NCI-H1417 (cell line): ENCODE measurements around the gene NAV3.
"Not testable (repeated sequence)": the region's sequence is repeated elsewhere in the genome, so short reads cannot be mapped to it uniquely, and the experiment has no call there.

Experiments
- DNase-seq, 3 experiments: peaks; one replicate each; lab custom pipeline; 2025; lab: John Stamatoyannopoulos, UW

NAV3 gene

GRCh38 chr12:78040111-78040510 is 209.4 kb downstream of the NAV3 start:
- no peak for DNase-seq

DNA sequence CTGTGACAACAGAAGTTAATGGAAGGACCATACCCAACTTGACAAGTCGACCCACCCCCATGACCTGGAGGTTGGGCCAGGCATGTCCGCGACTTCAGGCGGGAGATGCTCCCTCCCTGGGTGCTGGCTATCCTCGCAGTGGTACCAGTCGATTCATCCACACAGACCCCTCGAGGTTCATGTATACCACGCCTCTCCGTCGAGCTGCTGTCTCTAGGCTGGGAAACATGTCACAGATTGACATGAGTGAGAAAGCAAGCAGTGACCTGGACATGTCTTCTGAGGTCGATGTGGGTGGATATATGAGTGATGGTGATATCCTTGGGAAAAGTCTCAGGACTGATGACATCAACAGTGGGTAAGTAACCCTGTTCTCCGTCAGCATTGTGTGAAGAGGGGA is 220.1 kb downstream of the NAV3 start:
- no peak for DNase-seq

GRCh38 chr12:78055545-78055944 is 224.9 kb downstream of the NAV3 start:
- no peak for DNase-seq

- DNase-seq, result no peak
Observed at GRCh38 chr12:78057075-78057474, 226.4 kb downstream of the NAV3 start.

DNA sequence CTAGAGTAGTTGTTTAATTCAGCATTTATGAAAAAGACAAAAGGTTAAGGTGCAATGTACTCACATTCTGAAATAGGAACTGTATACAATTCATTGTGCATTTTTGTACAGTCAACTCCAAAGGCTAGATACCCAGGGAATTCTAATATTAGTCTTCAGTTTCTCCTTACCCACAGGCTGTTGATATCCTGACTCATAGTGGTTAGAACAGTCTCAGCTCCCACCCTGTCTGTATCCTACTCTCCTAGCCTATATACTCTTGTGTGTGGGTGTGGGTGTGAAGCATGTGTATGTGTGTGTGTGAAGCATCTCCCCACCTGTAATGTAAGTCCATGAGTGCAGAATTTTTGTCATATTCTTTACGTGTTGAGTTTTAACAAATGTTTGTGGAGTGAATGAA is 229.5 kb downstream of the NAV3 start:
- no peak for DNase-seq

- DNase-seq, result no peak
Observed at GRCh38 chr12:78062786-78063185, 232.1 kb downstream of the NAV3 start.

DNA sequence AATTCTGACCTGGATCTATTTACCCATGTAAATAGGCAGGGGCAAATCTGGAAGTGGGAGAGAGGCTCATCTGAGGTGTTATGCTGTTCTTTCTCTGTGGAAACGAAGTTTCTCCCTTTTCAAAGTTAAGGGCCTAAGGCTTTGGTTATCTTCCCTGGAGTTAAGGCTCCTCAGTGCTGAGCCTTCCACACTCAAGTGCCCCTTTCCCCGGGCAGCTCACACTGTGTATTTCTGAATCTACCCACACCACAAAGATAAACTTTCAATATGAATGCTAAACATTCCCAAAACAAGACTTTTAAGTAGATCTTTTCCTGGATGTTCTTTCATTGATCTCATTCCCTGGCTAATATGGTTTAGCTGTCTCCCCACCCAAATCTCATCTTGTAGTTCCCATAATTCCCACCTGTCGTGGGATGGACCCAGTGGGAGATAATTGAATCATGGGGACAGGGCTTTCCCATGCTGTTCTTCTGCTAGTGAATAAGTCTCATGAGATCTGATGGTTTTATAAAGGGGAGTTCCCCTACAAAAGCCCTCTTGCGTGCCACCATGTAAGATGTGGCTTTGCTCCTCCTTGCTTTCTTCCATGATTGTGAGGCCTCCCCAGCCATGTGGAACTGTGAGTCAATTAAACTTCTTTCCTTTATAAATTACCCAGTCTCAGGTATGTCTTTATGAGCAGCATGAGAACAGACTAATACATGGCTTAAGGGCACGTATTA is 251.1 kb downstream of the NAV3 start:
- DNase-seq, result no peak

- no peak for DNase-seq
Observed at GRCh38 chr12:78085542-78086182, 255.0 kb downstream of the NAV3 start.

GRCh38 chr12:78086553-78087362 is 256.1 kb downstream of the NAV3 start:
- no peak for DNase-seq

DNA sequence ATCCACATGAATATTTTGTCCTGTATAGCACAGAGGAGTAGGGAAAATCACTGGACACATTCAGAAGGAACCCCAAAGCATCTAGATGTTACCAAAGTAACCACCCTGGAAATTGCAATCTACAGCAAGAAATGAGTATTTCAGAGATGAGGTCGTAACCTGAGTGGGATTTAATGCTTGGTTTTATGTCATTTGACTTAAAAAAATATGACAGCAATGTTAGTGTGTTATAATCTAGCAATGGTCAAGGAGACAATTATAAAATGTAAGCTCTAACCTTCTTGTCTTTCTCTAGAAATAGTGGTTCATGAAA is 256.6 kb downstream of the NAV3 start:
- DNase-seq, result no peak

DNA sequence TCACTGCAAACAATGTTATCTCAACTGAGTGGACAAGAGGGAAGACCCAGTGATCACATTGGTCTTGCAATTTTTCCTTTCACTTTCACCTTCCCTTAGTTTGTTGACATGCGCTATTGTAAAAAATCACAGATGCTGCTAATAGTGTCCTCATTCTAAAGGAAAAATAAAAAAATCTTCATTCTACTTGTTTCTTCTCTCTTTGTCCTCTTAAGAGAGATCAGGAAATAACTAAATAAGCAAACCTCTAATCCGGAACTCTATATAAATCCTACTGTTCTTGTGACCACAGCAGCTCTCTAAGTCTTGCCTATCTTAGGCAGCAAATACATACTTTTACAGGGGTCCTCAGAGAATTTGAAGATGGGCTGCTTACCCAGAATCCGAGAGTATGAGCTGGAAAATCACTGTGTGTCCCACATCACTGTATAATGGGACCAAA is 257.7 kb downstream of the NAV3 start:
- DNase-seq, result peak in 2 of 3 experiments; percentile 9 to 27

DNA sequence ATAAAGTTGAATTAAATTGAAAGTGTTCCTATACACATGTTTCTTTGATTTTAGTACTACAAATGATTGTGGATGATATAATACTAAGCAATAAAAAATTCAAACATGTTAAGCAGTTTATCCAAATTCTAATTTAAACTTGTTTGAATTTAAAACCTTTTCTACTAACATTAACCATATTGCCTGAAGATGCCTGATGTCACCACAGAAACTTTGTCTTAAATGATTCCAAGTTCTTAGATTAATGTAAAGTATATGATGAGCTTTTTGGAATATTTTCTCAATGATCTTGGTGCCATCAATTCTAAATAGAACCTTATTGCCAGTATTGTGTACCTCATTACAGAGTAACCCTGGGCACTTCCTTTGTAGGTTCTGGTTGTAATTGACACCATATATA is 259.6 kb downstream of the NAV3 start:
- DNase-seq, result no peak

DNA sequence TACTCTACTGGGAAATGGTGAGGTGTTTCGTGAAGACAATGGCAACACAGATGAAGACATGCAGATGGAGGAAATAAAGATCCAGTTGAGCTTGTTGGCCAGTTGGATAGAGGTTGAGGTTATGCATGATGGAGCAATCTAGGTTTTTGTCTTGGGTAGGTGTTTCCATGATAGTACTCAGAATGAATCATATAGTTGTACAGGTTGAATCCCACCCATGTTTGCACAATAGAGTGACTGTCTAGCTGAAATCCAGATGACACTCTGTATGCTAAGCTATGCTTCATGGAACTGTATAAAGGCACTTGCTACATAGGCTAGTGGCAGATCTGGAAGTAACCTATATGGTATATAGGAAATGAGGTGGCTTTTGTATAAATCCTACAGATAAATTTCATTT is 264.9 kb downstream of the NAV3 start:
- no peak for DNase-seq

DNA sequence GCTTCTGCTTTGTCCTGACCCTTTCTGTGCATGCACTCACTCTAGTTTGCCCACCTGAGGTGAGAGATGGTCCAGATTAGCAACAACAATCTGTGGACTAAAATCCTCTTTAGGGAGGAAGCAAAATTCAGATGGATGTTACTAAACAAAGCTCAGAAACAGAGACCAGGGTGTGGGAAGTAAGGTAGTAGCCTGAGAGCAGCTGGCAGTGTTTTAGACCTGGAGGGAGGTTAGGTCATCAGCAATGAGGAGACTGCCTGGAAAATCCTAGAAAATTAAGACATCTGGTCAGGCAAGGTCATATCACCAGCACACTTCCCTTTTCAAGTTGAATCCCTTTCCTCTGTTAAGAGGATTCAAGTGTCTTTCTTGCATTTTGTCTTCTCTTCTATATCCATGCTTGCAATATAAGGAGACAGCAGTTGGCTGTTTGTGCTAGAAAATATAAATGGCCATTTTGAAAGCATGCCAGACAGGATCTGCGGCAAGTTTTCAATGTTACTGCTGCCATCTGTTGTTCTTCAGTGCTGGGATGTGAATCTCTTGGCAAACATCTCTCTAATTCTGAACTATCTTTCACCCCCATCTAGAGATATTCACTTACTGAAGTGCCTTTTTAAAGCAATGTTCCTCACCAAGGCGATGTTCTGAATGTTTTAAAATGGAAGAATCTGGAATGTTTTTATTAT is 266.4 kb downstream of the NAV3 start:
- DNase-seq, result peak in 1 of 3 experiments; percentile 45

GRCh38 chr12:78099806-78100205 is 269.1 kb downstream of the NAV3 start:
- DNase-seq, result peak in 1 of 3 experiments; percentile 36

- DNase-seq, result peak; percentile 18 to 83 (median 76)
Observed at GRCh38 chr12:78101113-78101876, 270.6 kb downstream of the NAV3 start.

DNA sequence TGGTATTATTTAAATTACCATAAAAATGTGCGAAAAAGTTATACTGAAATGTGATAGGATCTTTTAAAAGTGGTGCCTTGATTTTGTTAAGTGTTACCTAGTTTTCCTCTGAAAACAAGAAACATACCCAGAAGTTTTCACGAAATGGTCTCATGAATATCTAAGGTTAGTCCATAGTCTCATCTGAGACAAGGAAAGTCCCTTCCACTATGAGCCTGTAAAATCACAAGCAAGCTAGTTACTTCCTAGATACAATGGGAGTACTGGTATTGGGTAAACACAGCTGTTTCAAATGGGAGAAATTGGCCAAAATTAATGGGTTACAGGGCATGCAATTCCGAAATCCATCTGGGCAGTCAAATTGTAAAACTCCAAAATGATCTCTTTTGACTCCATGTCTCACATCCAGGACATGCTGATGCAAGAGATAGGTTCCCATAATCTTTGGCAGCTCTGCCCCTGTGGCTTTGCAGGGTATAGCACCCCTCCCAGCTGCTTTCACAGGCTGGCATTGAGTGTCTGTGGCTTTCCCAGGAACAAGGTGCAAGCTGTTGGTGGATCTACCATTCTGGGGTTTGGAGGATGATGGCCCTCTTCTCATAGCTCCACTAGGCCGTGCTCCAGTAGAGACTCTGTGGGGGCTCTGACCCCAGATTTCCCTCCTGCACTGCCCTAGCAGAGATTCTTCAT is 271.4 kb downstream of the NAV3 start:
- DNase-seq, result peak; percentile 13 to 50 (median 40)

- not testable (repeated sequence) for DNase-seq
Observed at GRCh38 chr12:78102801-78103200, 272.1 kb downstream of the NAV3 start.

DNA sequence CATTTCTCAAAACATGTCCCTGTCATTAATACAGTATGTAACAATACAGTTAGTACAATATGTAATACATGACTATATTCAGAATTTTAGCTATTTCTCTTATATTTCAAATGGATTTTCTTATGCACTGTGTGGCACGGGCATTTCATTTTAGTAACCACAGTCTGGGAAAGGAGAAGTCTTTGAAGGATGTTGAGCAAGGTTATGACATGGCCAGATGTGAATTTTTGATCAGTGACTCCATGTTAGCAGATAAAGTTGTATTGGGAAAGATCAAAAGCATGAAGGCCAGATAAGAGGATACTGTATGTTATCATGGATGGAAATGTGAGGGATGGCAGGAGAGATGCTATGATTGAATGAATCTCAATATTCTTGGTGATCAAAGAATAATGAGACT is 285.2 kb downstream of the NAV3 start:
- no peak for DNase-seq

DNA sequence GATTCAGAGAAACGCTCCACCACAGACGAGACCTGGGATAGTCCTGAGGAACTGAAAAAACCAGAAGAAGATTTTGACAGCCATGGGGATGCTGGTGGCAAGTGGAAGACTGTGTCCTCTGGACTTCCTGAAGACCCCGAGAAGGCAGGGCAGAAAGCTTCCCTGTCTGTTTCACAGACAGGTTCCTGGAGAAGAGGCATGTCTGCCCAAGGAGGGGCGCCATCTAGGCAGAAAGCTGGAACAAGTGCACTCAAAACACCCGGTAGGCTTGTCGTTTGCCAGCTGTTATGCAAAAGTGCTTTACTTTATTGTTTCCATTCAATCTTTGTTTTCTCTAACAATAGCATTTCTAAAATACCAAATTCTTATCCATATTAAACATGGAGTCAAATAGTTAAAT is 287.3 kb downstream of the NAV3 start:
- DNase-seq, result peak in 1 of 3 experiments; percentile 20

DNA sequence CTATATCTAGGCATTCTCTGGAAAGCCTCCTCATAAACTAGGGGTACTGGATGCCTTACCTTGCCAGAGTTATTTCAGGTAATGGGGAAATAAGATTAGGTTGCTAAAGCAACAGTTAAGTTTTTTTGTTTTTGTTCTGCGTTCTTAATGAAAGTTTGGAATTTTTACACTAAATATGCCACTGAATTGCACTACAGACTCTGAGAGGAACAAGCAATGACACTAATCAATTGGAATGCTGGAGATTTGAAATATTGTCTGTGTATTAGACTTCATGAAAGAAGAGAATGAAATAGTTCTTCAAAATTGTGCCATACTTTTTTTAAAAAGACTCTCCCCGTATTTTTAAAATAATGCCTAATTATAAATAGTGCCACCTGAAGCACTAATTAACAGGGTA is 287.8 kb downstream of the NAV3 start:
- no peak for DNase-seq
